HAP-1 (cell line): Measurements from ENCODE around the gene CACNA1B.
"Not testable (repeated sequence)": the region's sequence is repeated elsewhere in the genome, so short reads cannot be mapped to it uniquely, and the experiment has no call there.

Experiments used
- DNase-seq, 2 experiments: peaks; one replicate each; pipeline ENCODE4 v3.0.0-alpha.2; 2016 to 2020; ENCODE audit warnings: low spot score in 2 of 2
- H3K27me3 ChIP-seq: fragments of 250-450 bp; sonication (Bioruptor Pico); 2 replicates; pipeline ENCODE4 v1.5.1; 2020; ENCODE audit warnings: low read depth, mild to moderate bottlenecking, moderate library complexity
- H3K36me3 ChIP-seq: fragments of 250-450 bp; sonication (Bioruptor Pico); replicated peaks from 2 replicates; pipeline ENCODE4 v1.5.1; 2020; ENCODE audit warnings: mild to moderate bottlenecking
- H3K4me1 ChIP-seq: fragments of 250-450 bp; sonication (Bioruptor Pico); 2 replicates; pipeline ENCODE4 v1.5.1; 2020; ENCODE audit warnings: mild to moderate bottlenecking
- H3K4me3 ChIP-seq: fragments of 250-450 bp; sonication (Bioruptor Pico); 2 replicates; pipeline ENCODE4 v1.5.1; 2020; ENCODE audit warnings: mild to moderate bottlenecking, moderate library complexity
- H3K9me3 ChIP-seq: fragments of 250-450 bp; sonication (Bioruptor Pico); 2 replicates; pipeline ENCODE4 v1.5.1; 2020; ENCODE audit warnings: mild to moderate bottlenecking, moderate library complexity
- in situ Hi-C: fragments of 300-500 bp; cut with MboI; formaldehyde crosslinking; loops from 3 replicates; pipeline ENCODE4 v1.14.3; 2020; ENCODE audit warnings: low sequenced_read_pairs, inconsistent platforms, mixed read lengths

Gene CACNA1B

GRCh38 chr9:138015021-138015829 is 137.6 kb downstream of the CACNA1B start:
- Histone ChIP-seq H3K27me3 (no peaks in the 10 kb centered on the region), H3K4me1 (no peaks in the 10 kb centered on the region), H3K9me3 (no peaks in the 10 kb centered on the region), H3K4me3 (no peak overlapping the region), H3K36me3 (no peaks in the 10 kb centered on the region)
- in situ Hi-C loops, result no loop called here
- no peak for DNase-seq

GRCh38 chr9:138016406-138017187 is 139.0 kb downstream of the CACNA1B start:
- no peaks in the 10 kb centered on the region for H3K9me3 ChIP-seq
- H3K4me1 ChIP-seq, result no peaks in the 10 kb centered on the region
- H3K4me3 ChIP-seq, result no peak overlapping the region
- no peaks in the 10 kb centered on the region for H3K36me3 ChIP-seq
- DNase-seq, result no peak
- in situ Hi-C loops, result no loop called here
- no peaks in the 10 kb centered on the region for H3K27me3 ChIP-seq

- H3K27me3 ChIP-seq, result peaks cover 2% of the 10 kb centered on the region
- no peaks in the 10 kb centered on the region for H3K9me3 ChIP-seq
- no peak overlapping the region for H3K4me3 ChIP-seq
- no peaks in the 10 kb centered on the region for H3K4me1 ChIP-seq
- H3K36me3 ChIP-seq, result no peaks in the 10 kb centered on the region
- in situ Hi-C loops, result no loop called here
- DNase-seq, result no peak
Measured at GRCh38 chr9:138017200-138017599, 139.6 kb downstream of the CACNA1B start.

GRCh38 chr9:138019514-138019913 is 141.9 kb downstream of the CACNA1B start:
- H3K9me3 ChIP-seq, H3K4me3 ChIP-seq, in situ Hi-C loops: not testable (repeated sequence)

GRCh38 chr9:138020120-138020794 is 142.7 kb downstream of the CACNA1B start:
- peaks cover 20% of the 10 kb centered on the region for H3K27me3 ChIP-seq
- H3K9me3 ChIP-seq, result no peaks in the 10 kb centered on the region
- no peak for DNase-seq
- H3K36me3 ChIP-seq, result no peaks in the 10 kb centered on the region
- in situ Hi-C loops, result no loop called here
- H3K4me3 ChIP-seq, result no peak overlapping the region
- H3K4me1 ChIP-seq, result no peaks in the 10 kb centered on the region

More at GRCh38 chr9:138019514-138019913, 141.9 kb downstream of the CACNA1B start:
- H3K36me3 ChIP-seq, DNase-seq, H3K4me1 ChIP-seq: not testable (repeated sequence)
- peaks cover 20% of the 10 kb centered on the region for H3K27me3 ChIP-seq

- Histone ChIP-seq H3K36me3 (no peaks in the 10 kb centered on the region), H3K9me3 (no peaks in the 10 kb centered on the region), H3K4me1 (no peaks in the 10 kb centered on the region), H3K4me3 (no peak overlapping the region), H3K27me3 (peaks cover 20% of the 10 kb centered on the region)
- DNase-seq, result no peak
- in situ Hi-C loops, result no loop called here
Measured at GRCh38 chr9:138020795-138021182, 143.2 kb downstream of the CACNA1B start.

- no peak for DNase-seq
- Histone ChIP-seq H3K9me3 (no peaks in the 10 kb centered on the region), H3K4me3 (no peak overlapping the region), H3K36me3 (no peaks in the 10 kb centered on the region), H3K27me3 (peaks cover 20% of the 10 kb centered on the region), H3K4me1 (no peaks in the 10 kb centered on the region)
- in situ Hi-C loops, result no loop called here
Measured at GRCh38 chr9:138021251-138022056, 143.9 kb downstream of the CACNA1B start.

- no peak overlapping the region for H3K4me3 ChIP-seq
- H3K36me3 ChIP-seq, result no peaks in the 10 kb centered on the region
- peak in 1 of 2 experiments; percentile 30 for DNase-seq
- H3K4me1 ChIP-seq, result no peaks in the 10 kb centered on the region
- H3K9me3 ChIP-seq, result no peaks in the 10 kb centered on the region
- in situ Hi-C loops, result no loop called here
- peaks cover 20% of the 10 kb centered on the region for H3K27me3 ChIP-seq
Measured at GRCh38 chr9:138022121-138022741, 144.6 kb downstream of the CACNA1B start.

- Histone ChIP-seq H3K36me3 (no peaks in the 10 kb centered on the region), H3K4me1 (no peaks in the 10 kb centered on the region), H3K9me3 (no peaks in the 10 kb centered on the region), H3K27me3 (peaks cover 20% of the 10 kb centered on the region), H3K4me3 (no peak overlapping the region)
- no peak for DNase-seq
- in situ Hi-C loops, result no loop called here
Measured at GRCh38 chr9:138022756-138023393, 145.3 kb downstream of the CACNA1B start.

GRCh38 chr9:138023394-138024124 is 146.0 kb downstream of the CACNA1B start:
- Histone ChIP-seq H3K36me3 (no peaks in the 10 kb centered on the region), H3K4me3 (no peak overlapping the region), H3K4me1 (no peaks in the 10 kb centered on the region), H3K9me3 (peaks cover 1% of the 10 kb centered on the region; the same call in 1 of the 2 replicates), H3K27me3 (peaks cover 20% of the 10 kb centered on the region)
- no peak for DNase-seq
- in situ Hi-C loops, result no loop called here

GRCh38 chr9:138024131-138024530 is 146.5 kb downstream of the CACNA1B start:
- Histone ChIP-seq H3K36me3 (no peaks in the 10 kb centered on the region), H3K27me3 (peaks cover 20% of the 10 kb centered on the region), H3K4me1 (no peaks in the 10 kb centered on the region), H3K9me3 (peaks cover 4% of the 10 kb centered on the region; the same call in 1 of the 2 replicates), H3K4me3 (no peak overlapping the region)
- no peak for DNase-seq
- in situ Hi-C loops, result no loop called here

- H3K4me3 ChIP-seq, result no peak overlapping the region
- H3K27me3 ChIP-seq, result peaks cover 20% of the 10 kb centered on the region
- no peaks in the 10 kb centered on the region for H3K36me3 ChIP-seq
- H3K9me3 ChIP-seq, result peaks cover 4% of the 10 kb centered on the region; the same call in 1 of the 2 replicates
- in situ Hi-C loops, result no loop called here
- no peaks in the 10 kb centered on the region for H3K4me1 ChIP-seq
- DNase-seq, result no peak
Measured at GRCh38 chr9:138024831-138025291, 147.3 kb downstream of the CACNA1B start.
